K562 (cell line): ENCODE data around the gene TMED8.

Experiments used
- HDAC3 ChIP-seq: fragments of 450-650 bp; IDR thresholded peaks from 2 replicates; pipeline ENCODE4 v1.6.1; 2018; ENCODE audit warnings: borderline replicate concordance, mild to moderate bottlenecking, moderate library complexity; ENCODE audit not compliant: partially characterized antibody
- RFX5 ChIP-seq: IDR thresholded peaks from 2 replicates; pipeline ENCODE4 v1.6.1; 2011; ENCODE audit warnings: low read depth, mild to moderate bottlenecking, improper control_type of control experiment, low read length
- XRCC4 ChIP-seq: IDR thresholded peaks from one replicate; pipeline ENCODE4 v1.6.1; 2011; ENCODE audit not compliant: insufficient read depth, insufficient read length; ENCODE audit errors: extremely low read depth
- ZBTB17 ChIP-seq: fragments of 450-650 bp; formaldehyde crosslinking; IDR thresholded peaks from 2 replicates; pipeline ENCODE4 v1.4.0; 2020; ENCODE audit warnings: mild to moderate bottlenecking

- no peak for TF ChIP-seq HDAC3
- TF ChIP-seq RFX5: no peak
- TF ChIP-seq ZBTB17 (CRISPR knock-in tag): no peak
- no peak for TF ChIP-seq XRCC4
Observed at GRCh38 chr14:77376771-77377501, at the start of gene TMED8, which contains the start of gene SAMD15.
